Stimulated activated CD4-positive, alpha-beta T cell treated with anti-CD3 and anti-CD28 coated beads, Interleukin-1b, Interleukin-23, amount 100 ng/mL, for 24 hours (primary cell): ENCODE measurements around the gene PARVG.

Experiments used
- DNase-seq, 4 experiments: peaks; one replicate each; pipeline ENCODE4 v3.0.0-alpha.2; 2020; ENCODE audit warnings: low read depth in 4 of 4, low spot score in 1 of 4

The PARVG gene

DNA sequence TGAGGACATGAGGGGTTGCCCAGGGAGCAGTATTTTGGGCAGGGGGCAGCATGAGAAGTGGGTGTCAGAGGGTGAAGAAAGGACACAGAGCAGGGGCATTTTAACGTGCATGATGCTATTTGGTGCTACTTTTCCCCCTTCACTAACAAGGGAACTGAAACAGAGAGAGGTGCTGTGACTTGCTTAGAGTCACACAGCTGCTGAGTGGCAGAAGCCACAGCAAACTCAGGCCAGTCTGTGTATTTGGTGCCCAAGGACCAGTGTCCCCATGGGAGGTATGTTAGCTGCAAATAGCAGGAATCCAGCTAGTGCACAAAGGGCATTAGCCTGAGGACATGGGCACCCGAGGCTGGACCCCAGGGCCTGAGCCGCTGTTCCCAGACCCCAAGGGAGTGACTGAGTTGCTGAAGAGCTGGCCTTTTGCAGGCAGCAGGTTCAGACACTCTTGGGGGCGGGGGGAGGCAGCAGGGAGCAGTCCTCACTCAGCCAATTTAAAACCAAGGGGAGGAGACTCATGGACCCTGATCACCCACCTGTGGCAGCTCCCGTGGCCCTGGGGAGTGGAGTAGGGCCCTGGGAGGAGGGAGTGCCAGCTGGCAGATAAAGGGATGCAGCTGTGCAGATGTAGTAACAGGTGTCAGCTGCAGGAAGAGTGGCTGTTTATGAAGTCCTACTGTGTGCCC, 14.6 kb downstream of the PARVG start:
- no peak for DNase-seq

DNA sequence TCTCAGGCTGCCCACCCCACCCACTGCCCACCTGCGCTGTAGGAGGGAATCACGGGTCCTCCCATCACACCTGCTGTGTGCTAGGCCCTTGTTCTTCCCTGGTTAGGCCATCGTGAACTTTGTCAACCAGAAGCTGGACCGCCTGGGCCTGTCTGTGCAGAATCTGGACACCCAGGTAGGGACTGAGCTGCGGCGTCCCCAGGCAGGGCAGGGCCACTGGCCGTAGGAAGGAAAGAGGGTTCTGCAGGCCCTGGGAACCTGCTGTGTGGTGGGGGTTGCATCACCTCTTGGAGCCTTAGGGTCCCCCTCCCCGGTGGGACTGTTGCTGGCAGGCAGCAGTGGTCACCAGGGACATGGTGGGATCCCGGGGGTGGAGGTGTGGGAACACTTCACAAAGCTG, 15.5 kb downstream of the PARVG start:
- no peak for DNase-seq

DNA sequence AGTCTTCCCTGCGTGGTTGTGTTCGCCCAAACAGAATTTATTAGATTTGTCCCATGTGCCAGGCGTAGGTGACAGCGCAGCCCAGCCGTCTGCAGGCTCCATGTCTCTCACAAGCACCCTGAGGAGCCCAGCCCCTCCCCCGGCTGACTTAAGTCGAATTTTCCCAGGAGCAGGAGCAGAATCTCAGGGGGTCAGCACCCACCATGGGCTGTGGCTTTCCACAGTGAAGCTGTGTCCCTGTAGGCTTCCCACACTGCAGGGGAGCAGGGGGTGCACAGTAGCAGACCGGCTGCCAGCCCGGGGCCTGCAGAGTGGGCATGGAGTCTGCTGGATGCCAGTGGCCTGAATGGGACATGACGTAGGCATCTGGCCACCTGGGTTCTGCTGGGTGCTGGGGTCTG, 16.0 kb downstream of the PARVG start:
- DNase-seq = no peak

DNA sequence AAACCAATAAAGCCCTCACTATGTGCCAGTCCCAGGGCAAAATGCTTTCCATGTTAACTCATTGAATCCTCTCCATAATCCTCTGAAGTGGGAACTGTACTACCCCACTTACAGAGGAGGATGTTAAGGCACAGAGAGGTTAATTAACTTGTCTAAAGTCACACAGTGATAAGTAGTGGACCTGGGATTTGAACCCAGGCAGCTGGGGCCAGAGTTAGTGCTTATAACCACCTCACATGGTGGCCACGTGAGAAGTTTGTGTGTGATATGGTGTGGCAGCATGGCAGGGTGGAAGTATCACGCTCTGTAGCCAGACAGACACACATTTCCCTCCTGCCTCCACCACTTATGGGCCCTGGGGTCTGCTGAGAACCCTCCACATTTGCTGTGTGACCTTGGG, 16.5 kb downstream of the PARVG start:
- DNase-seq = no peak

DNA sequence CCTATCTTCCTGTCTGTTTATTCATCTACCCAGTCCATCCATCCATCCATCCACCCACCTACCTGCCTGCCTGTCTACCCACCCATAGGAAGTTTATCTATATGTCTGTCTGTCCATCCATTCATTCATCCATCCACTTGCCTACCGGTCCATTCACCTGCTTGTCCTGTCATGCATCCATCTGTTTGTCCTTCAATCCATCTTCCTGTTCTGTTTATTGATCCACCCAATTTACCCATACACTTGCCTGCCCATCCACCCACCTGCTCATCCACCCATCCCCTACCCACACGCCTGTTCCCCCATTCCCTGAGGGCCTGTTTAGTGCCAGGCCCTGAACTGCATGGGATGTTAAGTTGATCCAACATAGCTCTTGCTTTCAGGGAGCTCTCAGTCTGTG, 18.4 kb downstream of the PARVG start:
- no peak for DNase-seq

DNA sequence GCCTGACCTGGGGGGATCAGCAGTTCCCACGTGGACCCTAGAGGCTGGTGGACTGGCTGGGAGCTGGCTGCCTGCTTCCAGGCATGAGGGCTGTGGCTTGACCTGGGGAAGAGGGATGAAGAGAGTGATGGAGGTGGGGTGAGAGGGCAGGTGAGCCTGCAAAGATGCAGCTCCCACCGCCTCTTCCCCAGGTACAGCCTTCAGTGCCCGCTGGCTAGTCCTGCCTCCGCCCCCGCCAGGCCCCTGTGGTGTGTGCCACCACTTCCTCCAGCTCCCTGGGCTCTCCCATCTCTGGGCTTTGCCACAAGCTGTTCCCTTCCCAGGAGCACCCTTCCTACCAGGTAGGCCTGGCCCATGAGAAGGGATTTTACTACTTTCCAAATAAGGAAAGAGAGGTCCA, 19.1 kb downstream of the PARVG start:
- no peak for DNase-seq

DNA sequence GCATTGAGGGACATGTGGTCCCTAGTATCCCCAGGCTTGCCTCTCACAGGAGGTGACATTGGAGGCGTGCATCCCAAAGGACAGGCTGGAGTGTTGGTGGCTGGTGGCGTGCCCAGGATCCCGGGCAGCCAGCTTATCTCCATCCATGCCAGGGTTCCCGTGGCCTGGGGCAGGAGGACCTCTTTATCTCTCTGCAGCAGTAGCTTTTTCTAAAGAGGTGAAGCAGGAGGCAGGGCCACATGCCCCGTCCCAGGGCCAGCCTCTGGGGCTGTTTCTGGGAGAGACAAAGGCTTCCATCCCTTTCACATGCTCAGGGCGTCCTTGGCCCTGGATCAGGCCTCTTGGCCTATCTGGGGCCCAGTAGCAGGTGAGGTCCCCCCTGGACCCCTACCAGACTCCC, 19.7 kb downstream of the PARVG start:
- no peak for DNase-seq

DNA sequence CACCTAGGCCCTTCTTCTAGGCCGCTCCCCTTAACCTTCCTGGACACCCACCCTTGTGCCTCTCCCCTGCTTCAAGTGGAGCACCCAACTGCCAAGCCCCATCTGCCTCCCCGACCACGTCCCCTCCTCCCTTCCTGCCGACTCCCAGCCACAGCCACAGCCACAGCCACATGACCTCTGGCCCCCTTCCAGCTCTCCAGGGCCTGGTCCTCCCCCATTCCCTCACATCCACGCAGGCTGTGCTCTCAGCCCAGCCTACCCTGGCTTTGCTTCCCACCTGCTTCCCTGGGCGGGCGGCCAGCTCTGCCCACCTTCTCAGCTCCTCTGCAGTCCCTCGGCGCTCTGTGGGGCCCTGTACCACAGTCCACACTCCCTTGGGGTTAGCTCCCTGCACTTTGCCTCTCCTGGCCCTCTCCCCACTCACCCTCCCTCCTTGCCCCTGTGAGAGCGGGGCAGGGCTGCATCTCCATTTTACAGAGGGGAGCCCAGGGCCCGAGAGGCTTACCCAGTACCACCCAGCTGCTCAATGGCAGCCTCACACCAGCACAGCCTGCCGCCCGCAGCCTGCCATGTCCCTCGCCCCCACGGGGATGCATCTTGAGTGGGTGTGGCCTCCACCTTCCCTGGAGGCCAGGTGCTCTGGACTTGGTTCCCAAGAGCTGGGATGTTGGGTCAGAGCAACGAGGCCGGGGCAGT, 20.3 kb downstream of the PARVG start:
- DNase-seq = no peak

DNA sequence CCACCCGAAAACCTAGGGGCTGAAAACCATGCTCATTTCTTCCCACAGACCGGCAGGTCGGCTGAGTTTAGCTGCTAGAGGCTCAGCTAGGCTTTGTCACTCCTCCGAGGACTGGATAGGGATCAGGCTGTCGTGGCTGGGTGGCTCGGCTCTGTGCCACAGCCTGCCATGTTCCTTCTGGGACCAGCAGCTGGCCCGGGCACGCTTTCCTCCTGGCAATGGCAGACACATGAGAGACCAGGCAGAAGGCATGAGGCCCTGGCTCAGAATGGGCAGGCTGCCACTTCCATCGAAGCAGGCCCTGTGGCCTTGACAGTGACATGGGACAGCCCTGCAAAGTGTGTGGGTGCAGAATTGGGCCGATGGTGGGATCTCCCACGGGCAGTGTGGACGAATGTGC, 20.9 kb downstream of the PARVG start:
- DNase-seq = no peak

DNA sequence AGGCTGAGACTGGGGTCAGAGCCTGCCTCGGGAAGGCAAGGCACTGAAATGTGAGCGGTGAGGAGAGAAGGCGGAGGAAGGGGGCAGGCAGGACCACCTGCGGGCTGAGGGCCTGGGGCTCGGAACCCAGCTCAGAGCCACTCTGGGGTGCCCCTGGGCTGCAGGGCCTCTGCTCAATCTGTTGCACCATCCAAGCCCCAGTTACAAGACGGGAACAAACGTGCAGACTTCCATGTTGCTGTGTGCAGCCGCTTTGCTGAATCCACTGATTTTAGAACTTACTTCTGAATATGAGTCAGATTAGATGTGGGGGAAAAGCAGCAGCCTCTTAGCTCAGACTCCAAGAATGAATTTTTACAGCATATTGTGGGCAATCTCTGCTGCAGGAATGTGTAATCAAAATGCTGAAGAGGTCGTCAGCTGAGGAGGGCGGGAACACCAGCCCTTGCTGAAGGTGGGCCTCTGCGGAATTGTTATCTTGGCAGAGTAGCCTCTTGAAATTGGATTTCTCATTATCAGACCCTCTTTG, 21.6 kb downstream of the PARVG start:
- DNase-seq = no peak

DNA sequence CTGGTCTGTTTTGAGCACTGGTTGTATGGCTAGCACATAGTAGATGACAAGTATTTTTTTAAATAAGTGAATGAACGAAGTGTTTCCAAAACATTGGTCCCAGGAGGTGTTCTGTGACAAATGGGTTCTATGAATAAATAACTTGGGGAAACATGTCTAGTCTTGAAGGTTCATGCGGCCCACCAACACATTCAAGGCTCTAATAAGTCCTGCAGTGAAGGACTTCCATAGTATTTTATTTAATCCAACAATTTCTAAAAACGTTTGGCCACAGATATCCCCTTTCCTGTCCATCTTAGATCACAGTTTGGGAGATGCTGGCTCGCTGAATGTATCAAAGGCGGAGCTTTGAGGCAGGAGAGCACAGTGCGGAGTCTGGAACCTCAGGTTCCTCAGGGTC, 22.5 kb downstream of the PARVG start:
- DNase-seq = no peak

DNA sequence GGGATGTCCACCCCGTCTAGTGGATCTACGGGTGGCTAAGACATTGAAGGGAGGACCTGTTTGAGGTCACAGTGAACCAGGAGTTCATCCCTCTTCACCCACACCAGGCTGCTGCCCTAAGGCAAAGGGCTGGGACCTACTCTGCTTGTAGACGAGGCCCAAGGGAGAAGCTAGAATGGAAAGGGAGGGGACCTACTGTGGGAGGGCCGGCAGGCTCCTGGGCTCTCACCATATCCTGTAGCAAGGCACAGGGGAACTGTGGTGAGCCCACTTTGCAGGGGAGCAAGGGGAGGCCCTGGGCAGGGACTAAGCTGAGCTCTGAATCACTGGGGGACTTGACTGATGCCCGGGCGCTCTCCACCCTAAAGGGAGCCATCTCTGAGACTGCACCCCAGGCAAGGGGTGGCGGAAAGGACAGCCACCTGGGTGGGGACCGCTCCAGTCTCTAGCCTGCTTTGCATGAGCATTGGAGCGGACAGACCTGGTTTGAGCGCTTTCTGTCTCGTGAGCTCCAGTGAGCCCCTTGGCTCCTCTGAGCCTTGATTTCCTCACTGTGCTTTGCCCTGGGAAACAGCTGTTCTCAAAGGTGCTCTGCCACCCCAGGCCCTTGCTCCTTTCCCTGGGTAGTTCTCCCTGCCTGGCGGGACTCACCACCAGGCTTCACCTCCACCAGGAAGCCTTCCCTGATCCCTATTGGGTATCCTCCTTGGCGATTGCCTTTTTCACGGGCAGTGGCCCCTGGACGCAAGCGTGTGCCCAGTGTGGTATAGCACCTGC, 24.2 kb downstream of the PARVG start:
- no peak for DNase-seq

DNA sequence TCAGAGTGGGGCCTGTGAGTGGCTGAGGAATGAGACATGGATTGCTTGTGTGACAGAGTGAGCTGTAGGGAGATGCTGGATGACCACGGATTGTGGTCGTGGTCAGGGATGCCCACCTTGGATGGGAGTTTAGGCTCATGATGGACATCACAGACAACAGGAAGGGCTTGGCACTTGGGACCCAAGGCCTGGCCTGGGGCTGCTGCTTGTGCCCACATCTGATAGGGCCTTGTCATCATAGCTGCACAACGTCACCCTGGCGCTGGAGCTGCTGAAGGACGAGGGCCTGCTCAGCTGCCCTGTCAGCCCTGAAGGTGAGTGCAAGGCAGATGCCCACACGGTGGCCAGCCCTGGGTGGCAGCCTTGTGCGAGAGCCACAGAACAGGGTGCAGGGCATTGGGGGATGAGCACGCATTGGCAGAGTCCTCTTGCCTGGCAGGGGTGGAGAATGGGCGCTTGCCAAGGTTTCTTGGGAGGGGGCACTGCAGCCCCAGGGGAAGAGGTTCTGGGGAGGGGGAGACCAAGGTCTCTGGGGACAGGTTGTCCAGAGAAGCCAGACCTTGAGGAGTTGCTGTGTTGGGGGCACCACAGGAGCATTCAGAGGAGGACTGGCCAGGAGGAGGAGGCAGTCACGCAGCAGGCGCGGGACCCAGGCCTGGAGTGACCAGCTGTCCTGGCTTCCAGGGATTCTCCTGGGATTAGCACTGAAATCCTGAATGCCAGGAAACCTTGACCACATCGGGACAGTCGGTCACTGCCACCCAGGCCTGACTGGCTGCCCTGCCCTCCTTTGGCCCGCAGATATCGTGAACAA, 25.0 kb downstream of the PARVG start:
- DNase-seq = no peak

DNA sequence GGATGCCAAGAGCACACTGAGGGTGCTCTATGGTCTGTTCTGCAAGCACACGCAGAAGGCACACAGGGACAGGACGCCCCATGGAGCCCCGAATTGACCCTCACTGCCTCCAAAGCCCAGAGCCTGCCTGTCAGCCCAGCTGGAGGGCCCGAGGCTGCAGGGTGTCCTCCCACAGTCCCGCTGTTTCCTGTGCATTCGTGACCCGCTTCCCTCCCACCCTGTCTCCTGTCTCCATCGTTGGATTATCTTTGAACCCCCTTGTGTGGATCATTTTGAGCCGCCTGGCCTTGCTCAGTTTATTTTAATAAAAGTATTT, 25.6 kb downstream of the PARVG start:
- DNase-seq = no peak

DNA sequence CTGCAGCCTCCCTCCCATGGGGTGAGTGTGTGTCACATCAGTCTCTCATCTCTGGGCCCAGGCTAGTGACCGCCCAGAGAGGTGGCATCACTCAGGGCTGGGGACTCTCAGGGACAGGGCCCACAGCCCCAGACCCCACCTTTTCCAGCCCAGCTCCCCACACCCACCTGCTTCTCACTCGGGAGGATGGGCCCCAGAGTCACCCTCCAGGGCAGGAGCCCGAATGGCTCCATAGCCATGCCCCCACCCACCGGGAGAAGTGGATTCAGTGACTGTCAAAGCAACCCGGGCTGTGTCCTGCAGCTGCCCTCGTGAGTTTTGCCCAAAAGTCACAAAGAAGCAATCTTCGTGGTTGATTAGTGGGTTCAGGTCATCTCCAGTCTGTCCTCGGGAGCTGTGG, 26.0 kb downstream of the PARVG start:
- no peak for DNase-seq

DNA sequence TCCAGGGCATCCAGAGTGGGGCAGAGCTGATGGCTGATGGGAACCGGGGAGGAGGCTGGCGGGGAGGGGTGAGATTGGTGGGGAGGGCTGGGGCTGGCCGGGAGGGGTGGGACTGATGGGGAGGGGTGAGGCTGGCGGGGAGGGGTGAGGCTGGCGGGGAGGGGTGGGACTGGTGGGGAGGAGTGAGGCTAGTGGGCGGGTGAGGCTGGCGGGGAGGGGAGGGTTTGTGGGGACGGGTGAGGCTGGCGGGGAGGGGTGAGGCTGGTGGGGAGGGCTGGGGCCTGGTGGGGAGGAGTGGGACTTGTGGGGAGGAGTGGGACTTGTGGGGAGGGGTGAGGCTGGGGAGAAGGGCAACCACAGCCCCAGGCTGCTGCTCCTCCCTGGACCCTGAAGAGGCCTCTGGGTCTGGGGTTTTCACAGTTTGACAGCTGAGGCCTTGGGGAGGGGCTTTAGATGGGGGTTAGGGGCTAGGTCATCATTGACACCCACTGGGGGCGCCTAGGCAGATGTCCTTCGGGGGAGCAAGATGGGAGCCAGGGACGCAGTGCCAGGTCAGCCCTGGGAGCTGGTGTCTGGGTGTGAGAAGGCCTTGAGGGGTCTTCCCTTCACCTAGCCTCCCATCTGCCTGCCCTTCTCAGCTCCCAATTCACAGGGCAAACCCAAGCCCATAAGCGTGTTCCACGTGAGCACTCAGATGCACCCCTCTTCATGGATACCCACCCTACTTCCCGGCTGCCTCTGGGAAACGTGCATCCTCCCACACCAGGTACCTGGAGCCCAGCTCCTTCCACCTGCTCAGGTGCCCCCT, 26.7 kb downstream of the PARVG start:
- no peak for DNase-seq

DNA sequence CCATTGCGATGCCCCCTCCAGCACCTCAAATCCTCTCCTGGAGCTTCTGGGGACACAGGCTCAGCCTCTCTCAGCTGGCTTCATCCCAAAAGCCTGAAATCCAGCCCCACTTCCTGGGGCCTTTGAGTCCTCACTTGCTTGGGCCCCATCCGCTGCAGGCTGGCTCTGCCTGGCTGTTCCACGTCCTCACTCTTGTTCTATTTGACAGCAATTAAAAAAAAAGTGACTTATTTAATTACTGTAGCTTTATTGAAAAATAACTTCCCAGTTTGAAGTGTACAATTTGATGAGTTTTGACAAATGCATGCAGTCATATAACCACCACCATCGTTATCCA, 27.2 kb downstream of the PARVG start:
- no peak for DNase-seq

DNA sequence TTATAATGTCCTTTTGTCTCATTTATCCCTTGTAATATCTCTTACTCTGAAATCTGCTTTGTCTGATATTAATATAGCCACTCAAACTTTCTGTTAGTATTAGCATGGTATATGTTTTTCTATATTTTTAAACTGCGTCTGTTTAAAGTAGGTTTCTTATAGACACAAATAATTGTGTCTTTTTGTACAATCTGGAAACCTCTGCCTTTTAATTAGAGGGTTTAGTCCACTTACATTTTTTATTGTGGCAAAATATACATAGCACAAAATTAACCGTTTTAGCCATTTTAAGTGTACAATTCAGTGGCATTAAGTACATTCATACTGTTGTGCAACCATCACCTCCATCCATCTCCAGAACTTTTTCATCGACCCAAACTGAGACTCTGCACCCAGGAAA, 28.6 kb downstream of the PARVG start:
- DNase-seq = no peak

DNA sequence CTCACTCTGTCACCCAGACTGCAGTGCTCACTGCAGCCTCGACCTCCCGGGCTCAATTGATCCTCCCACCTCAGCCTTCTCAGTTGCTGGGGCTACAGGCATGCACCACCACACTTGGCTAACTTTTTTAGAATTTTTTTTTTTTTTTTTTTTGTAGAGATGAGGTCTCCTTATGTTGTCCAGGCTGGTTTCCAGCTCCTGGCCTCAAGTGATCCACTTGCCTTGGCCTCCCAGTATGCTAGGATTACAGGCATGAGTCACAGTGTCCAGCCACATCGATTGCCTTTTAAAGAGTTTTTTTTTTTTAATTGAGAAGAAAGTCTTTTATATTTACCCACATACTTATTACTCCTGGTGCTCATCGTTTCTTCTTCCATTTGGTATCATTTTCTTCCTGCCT, 30.0 kb downstream of the PARVG start:
- no peak for DNase-seq

DNA sequence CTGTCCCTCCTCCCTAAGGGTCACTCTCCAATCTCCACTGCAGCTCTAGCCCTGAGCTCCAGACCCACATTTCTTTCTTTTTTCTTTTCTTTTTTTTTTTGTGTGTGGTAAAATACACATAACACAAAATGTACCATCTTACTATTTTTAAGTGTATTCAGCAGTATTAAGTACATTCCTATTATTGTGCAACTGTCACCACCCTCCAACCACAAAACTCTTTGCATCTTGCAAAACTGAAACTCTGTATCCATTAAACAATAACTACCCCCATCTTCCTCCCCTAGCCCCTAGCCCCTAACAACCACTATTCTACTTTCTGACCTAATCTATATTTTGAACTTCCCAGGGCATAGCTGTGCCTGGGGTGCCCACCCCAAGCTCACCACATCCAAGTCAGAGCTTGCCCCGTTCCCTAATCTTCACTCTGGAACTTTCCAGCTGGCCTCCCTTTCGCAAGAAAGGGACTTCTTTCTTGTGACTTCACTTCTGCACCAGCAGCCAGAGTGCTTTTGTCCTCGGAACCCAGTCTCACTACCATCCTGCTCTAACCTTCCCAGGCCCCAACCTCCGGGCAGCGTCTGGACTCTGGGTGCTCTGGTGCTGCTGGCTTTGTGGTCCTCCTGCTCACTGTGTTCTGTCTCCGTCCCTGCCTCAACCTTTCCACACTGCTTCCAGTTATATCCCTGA, 30.7 kb downstream of the PARVG start:
- DNase-seq = no peak
